ENCODE measurements around the gene LEKR1. TPM values are rescaled to one million over a fixed set of nuclear protein-coding genes. Genes with fewer than 3 reads are reported as not detected.

Gene LEKR1
- total RNA-seq, 1 donor from 2014 or later, result not detected

DNA sequence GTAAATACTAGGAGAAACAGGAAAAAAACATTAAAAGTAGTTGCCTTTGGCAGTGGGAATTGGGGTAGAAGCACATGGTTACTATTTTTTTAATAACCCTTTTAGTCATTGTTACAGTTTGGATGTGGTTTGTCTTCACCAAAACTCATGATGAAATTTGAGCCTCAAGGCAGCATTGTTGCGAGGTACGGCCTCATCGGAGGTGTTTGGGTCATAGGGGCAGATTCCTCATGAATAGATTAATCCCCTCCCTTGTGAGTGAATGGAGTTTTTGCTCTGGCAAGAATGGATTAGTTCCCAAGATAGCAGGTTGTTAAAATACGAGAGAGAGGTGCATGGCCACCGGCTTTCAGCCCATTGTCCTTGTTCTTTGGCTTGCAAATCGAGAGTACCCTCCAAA, 92.6 kb downstream of the LEKR1 start:
- intact Hi-C loops (cut with DNase I), result no loop called here
- DNase-seq (ENCODE audit: low spot score in 2 of 2), result no peak
- H3K4me1 ChIP-seq, result no peaks in the 10 kb centered on the region
- H3K27me3 ChIP-seq, result no peaks in the 10 kb centered on the region
- H3K4me3 ChIP-seq, result no peak overlapping the region
- H3K9me3 ChIP-seq, result peaks cover 0 to under 1% of the 10 kb centered on the region in 2 donors
- H3K36me3 ChIP-seq, result no peaks in the 10 kb centered on the region
- TF ChIP-seq, protein P1, sequence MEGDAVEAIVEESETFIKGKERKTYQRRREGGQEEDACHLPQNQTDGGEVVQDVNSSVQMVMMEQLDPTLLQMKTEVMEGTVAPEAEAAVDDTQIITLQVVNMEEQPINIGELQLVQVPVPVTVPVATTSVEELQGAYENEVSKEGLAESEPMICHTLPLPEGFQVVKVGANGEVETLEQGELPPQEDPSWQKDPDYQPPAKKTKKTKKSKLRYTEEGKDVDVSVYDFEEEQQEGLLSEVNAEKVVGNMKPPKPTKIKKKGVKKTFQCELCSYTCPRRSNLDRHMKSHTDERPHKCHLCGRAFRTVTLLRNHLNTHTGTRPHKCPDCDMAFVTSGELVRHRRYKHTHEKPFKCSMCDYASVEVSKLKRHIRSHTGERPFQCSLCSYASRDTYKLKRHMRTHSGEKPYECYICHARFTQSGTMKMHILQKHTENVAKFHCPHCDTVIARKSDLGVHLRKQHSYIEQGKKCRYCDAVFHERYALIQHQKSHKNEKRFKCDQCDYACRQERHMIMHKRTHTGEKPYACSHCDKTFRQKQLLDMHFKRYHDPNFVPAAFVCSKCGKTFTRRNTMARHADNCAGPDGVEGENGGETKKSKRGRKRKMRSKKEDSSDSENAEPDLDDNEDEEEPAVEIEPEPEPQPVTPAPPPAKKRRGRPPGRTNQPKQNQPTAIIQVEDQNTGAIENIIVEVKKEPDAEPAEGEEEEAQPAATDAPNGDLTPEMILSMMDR (IDR thresholded peaks at IDR 0.05), result no peak
- no peak overlapping the region for H3K27ac ChIP-seq

DNA sequence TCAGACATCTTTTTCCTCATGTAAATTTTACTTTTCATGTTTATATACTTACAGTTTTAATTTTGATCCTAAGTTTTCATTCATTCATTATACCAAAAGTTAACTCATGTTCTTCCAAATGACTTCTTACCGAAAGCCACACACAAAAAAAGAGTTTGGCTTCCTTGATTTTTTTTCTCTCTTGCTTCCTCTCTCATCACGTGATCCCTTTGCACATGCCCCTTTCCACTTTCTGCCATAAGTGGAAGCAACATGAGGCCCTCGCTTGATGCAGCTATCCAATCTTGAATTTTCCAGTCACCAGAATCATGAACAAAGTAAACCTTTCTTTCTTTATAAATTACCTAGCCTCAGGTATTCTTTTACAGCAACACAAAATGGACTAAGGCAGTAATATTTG, 93.7 kb downstream of the LEKR1 start:
- H3K9me3 ChIP-seq, result peaks cover 0 to 6% of the 10 kb centered on the region in 2 donors
- no peaks in the 10 kb centered on the region for H3K4me1 ChIP-seq
- no peaks in the 10 kb centered on the region for H3K36me3 ChIP-seq
- TF ChIP-seq, protein P1 (IDR thresholded peaks at IDR 0.05), result no peak
- no peak overlapping the region for H3K27ac ChIP-seq
- no peak for DNase-seq (ENCODE audit: low spot score in 2 of 2)
- intact Hi-C loops (cut with DNase I), result no loop called here
- H3K27me3 ChIP-seq, result no peaks in the 10 kb centered on the region
- no peak overlapping the region for H3K4me3 ChIP-seq

DNA sequence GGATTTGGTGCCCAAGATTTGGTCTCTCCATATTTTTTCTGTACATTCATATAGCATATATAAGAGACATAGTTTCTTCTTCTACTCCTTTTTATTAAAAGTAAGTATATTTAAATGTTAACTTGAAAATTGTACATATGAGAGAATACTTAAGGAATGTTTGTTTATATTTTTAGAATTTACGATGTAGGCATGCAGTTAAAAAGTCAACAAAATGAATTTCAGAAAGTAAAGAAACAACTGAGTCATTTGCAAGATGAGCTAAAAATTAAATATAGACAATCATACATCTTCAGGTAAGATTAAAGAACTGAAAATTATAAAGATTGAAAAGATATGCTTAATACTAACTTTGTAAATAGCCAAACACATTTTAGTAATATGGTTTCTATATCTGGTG, 94.2 kb downstream of the LEKR1 start:
- TF ChIP-seq, protein P1 (IDR thresholded peaks at IDR 0.05), result no peak
- no peaks in the 10 kb centered on the region for H3K27me3 ChIP-seq
- peaks cover 0 to 6% of the 10 kb centered on the region in 2 donors for H3K9me3 ChIP-seq
- H3K4me3 ChIP-seq, result no peak overlapping the region
- intact Hi-C loops (cut with DNase I), result no loop called here
- H3K27ac ChIP-seq, result no peak overlapping the region
- H3K4me1 ChIP-seq, result no peaks in the 10 kb centered on the region
- H3K36me3 ChIP-seq, result no peaks in the 10 kb centered on the region
- DNase-seq (ENCODE audit: low spot score in 2 of 2), result no peak

DNA sequence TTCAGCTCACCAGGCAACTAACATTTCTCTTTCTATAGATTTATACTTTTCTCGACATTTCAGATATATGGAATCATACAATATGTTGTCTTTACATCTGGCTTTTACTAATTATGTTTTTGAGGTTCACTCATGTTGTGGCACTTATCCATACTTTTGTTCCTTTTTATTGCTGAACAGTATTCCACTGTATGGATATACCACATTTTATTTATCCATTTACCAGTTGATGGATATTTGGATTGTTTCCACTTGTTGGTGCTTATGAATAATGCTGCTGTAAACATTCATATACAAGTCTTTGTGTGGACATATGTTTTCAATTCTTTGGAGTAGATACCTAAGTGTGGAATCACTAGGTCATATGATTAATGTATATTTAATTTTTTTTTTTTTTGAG, 97.2 kb downstream of the LEKR1 start:
- H3K9me3 ChIP-seq, result peaks cover 0 to 6% of the 10 kb centered on the region in 2 donors
- no peak for DNase-seq (ENCODE audit: low spot score in 2 of 2)
- H3K27ac ChIP-seq, result no peak overlapping the region
- no peaks in the 10 kb centered on the region for H3K36me3 ChIP-seq
- no peak overlapping the region for H3K4me3 ChIP-seq
- intact Hi-C loops (cut with DNase I), result no loop called here
- H3K27me3 ChIP-seq, result no peaks in the 10 kb centered on the region
- TF ChIP-seq, protein P1 (IDR thresholded peaks at IDR 0.05), result no peak
- no peaks in the 10 kb centered on the region for H3K4me1 ChIP-seq

DNA sequence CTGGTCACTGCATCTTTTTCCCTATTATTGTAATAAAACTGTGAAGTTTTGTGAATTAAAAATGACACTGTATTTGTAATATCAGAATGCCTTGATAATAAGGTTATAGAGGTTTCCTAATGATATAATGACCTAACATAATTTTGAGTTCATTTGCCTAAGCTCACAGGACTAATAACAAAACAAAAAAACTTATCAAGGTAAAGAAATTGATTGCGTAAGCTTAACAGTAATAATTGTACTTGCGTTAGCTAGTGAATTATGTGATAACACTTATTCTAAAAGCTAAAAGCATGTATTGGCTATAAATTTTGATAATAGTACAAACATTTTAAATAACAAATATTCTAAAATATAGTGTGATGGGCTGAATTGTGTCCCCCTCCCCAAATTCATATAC, 112.6 kb downstream of the LEKR1 start:
- TF ChIP-seq, protein P1 (IDR thresholded peaks at IDR 0.05), result no peak
- no peak overlapping the region for H3K27ac ChIP-seq

DNA sequence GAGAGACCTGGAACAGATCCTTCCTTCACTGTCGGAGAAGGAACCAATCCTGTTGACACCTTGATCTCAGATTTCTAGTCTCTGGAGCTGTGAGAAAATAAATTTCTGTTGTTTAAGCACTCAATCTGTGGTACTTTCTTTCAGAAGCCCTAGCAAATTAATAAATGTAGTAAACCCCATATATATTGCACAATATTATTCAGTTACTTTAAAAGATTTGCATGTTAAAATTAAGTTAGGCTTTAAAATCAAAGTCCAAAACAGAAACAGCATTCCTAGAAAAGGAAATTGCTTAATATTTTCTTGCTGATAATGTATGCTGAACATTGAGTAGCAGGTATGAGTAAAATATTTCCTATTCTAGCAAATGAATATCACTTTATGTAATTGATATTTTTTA, 113.2 kb downstream of the LEKR1 start:
- no peak overlapping the region for H3K4me3 ChIP-seq
- TF ChIP-seq, protein P1 (IDR thresholded peaks at IDR 0.05), result no peak

More for the DNA sequence above, 112.6 kb downstream of the LEKR1 start:
- Histone ChIP-seq H3K9me3 (no peaks in the 10 kb centered on the region), H3K4me1 (no peaks in the 10 kb centered on the region), H3K4me3 (no peak overlapping the region), H3K27me3 (no peaks in the 10 kb centered on the region), H3K36me3 (no peaks in the 10 kb centered on the region)
- intact Hi-C loops (cut with DNase I), result no loop called here
- no peak for DNase-seq (ENCODE audit: low spot score in 2 of 2)

More for the DNA sequence above, 113.2 kb downstream of the LEKR1 start:
- Histone ChIP-seq H3K27ac (no peak overlapping the region), H3K9me3 (no peaks in the 10 kb centered on the region), H3K4me1 (no peaks in the 10 kb centered on the region), H3K27me3 (no peaks in the 10 kb centered on the region), H3K36me3 (no peaks in the 10 kb centered on the region)
- intact Hi-C loops (cut with DNase I), result no loop called here
- DNase-seq (ENCODE audit: low spot score in 2 of 2), result no peak
